GM12878 (cell line): ENCODE measurements around the gene TPCN1. TPM values are rescaled to one million over a fixed set of nuclear protein-coding genes. Genes with fewer than 3 reads are reported as not detected.

Experiments
- ATAC-seq: fragments of 200-7000 bp; cut with Tn5 transposase; 3 replicates; pipeline ENCODE4 v1.9.1; 2020; ENCODE audit warnings: mild to moderate bottlenecking, moderate library complexity
- BruUV-seq: library from RNA; stranded (reverse); fragments of 400-500 nt; replicated peaks from 2 replicates; lab custom pipeline; 2021; lab: Mats Ljungman, UMichigan
- CTCF ChIA-PET: fragments of 300-600 bp; sonication (Branson Sonifier 250); formaldehyde crosslinking; extraction: SDS; loops from one replicate; lab custom pipeline; 2021; ENCODE audit warnings: inconsistent platforms; lab: Yijun Ruan, JAX
- POLR2A ChIA-PET: fragments of 350-600 bp; formaldehyde crosslinking; extraction: SDS; loops from one replicate; lab custom pipeline; 2021; ENCODE audit warnings: inconsistent platforms; lab: Charles Lee
- RAD21 ChIA-PET: fragments of 300-600 bp; sonication (Branson Sonifier 250); formaldehyde crosslinking; loops from one replicate; lab custom pipeline; 2023; ENCODE audit warnings: antibody characterized with exemption; ENCODE audit not compliant: unreplicated experiment; lab: Charles Lee
- SMC1A ChIA-PET: fragments of 300-600 bp; sonication (Branson Sonifier 250); formaldehyde crosslinking; loops from one replicate; lab custom pipeline; 2023; ENCODE audit not compliant: unreplicated experiment, uncharacterized antibody; lab: Charles Lee
- DNase-seq: peaks from one replicate; pipeline ENCODE4 v3.0.0-alpha.2; 2011; ENCODE audit warnings: low read depth, low spot score
- FAIRE-seq: peaks from 3 replicates; lab custom pipeline; 2011; peaks lifted over from hg19 to GRCh38; lab: Jason Lieb, UNC
- H2AFZ ChIP-seq: 2 replicates; pipeline ENCODE4 v1.6.0; 2011; ENCODE audit warnings: low read depth, low read length, control low read depth; ENCODE audit not compliant: control insufficient read depth
- H3K27ac ChIP-seq: 2 replicates; pipeline ENCODE4 v1.5.1; 2011; ENCODE audit warnings: control low read depth; ENCODE audit not compliant: control insufficient read depth, insufficient read depth
- H3K27me3 ChIP-seq, 2 experiments: replicated peaks in 1 of 2; 2 replicates each; pipeline versions ENCODE4 v1.6.0 to v1.6.1; 2011; ENCODE audit warnings: low read length in 1 of 2; ENCODE audit not compliant: control insufficient read depth in 2 of 2, insufficient read depth in 2 of 2
- H3K36me3 ChIP-seq, 2 experiments: 2 replicates each; pipeline ENCODE4 v1.5.1; 2011; ENCODE audit warnings: low read length in 1 of 2; ENCODE audit not compliant: control insufficient read depth in 2 of 2, insufficient read depth in 2 of 2
- H3K4me1 ChIP-seq: 2 replicates; pipeline ENCODE4 v1.6.1; 2011; ENCODE audit warnings: mild to moderate bottlenecking, low read length, moderate library complexity, mixed read lengths; ENCODE audit not compliant: control insufficient read depth, insufficient read depth
- H3K4me2 ChIP-seq: 2 replicates; pipeline ENCODE4 v1.6.0; 2011; ENCODE audit warnings: control low read depth; ENCODE audit not compliant: control insufficient read depth, insufficient read depth
- H3K4me3 ChIP-seq: fragments of 200-600 bp; sonication (generic); 2 replicates; pipeline ENCODE4 v1.5.1; 2016
- H3K79me2 ChIP-seq: 2 replicates; pipeline ENCODE4 v1.6.0; 2011; ENCODE audit warnings: low read length; ENCODE audit not compliant: control insufficient read depth, insufficient read depth
- H3K9ac ChIP-seq: 2 replicates; pipeline ENCODE4 v1.8.0; 2011; ENCODE audit warnings: low read length, control low read depth, mixed read lengths; ENCODE audit not compliant: control insufficient read depth, insufficient read depth
- H3K9me3 ChIP-seq: replicated peaks from 3 replicates; pipeline ENCODE4 v1.5.1; 2011; ENCODE audit warnings: mild to moderate bottlenecking, low read length; ENCODE audit not compliant: control insufficient read depth, insufficient read depth
- H4K20me1 ChIP-seq: 2 replicates; pipeline ENCODE4 v1.6.0; 2011; ENCODE audit not compliant: control insufficient read depth, insufficient read depth
- BACH1 ChIP-seq: fragments of 450-650 bp; IDR thresholded peaks from 2 replicates; pipeline ENCODE4 v1.6.1; 2017; ENCODE audit warnings: mild to moderate bottlenecking, borderline replicate concordance
- CEBPZ ChIP-seq: fragments of 150-350 bp; IDR thresholded peaks from 2 replicates; pipeline ENCODE4 v1.6.1; 2016; ENCODE audit warnings: low read depth, low read length
- IRF3 ChIP-seq: fragments of 450-650 bp; IDR thresholded peaks from 2 replicates; pipeline ENCODE4 v1.6.1; 2014; ENCODE audit warnings: mild to moderate bottlenecking
- MAX ChIP-seq: IDR thresholded peaks from 2 replicates; pipeline ENCODE4 v1.6.1; 2012; ENCODE audit warnings: low read depth, low read length, improper control_type of control experiment
- NBN ChIP-seq: fragments of 450-650 bp; IDR thresholded peaks from 2 replicates; pipeline ENCODE4 v1.6.1; 2016
- NKRF ChIP-seq: fragments of 450-650 bp; conservative IDR thresholded peaks from 2 replicates; pipeline ENCODE4 v1.6.1; 2017; ENCODE audit warnings: mild to moderate bottlenecking, moderate library complexity
- POLR2AphosphoS2 ChIP-seq: IDR thresholded peaks from 2 replicates; pipeline ENCODE4 v1.6.1; 2011; ENCODE audit warnings: low read depth, mild to moderate bottlenecking, low read length, improper control_type of control experiment, moderate library complexity
- RELB ChIP-seq: fragments of 450-650 bp; IDR thresholded peaks from 2 replicates; pipeline ENCODE4 v1.6.1; 2017; ENCODE audit warnings: low read depth, mild to moderate bottlenecking, moderate library complexity
- SKIL ChIP-seq: fragments of 450-650 bp; IDR thresholded peaks from 2 replicates; pipeline ENCODE4 v1.6.1; 2017; ENCODE audit warnings: mild to moderate bottlenecking, low read depth, inconsistent platforms; ENCODE audit not compliant: poor library complexity, severe bottlenecking
- SUPT20H ChIP-seq: IDR thresholded peaks from 2 replicates; pipeline ENCODE4 v1.6.1; 2011; ENCODE audit warnings: low read depth, mild to moderate bottlenecking, low read length, moderate library complexity, borderline replicate concordance; ENCODE audit not compliant: control insufficient read depth
- ZNF384 ChIP-seq: IDR thresholded peaks from 2 replicates; pipeline ENCODE4 v1.6.1; 2012; ENCODE audit warnings: low read depth, mild to moderate bottlenecking, low read length, improper control_type of control experiment, borderline replicate concordance
- WGBS: methylation state at CpG from one replicate; pipeline ENCODE4 v1.1.6; 2016; ENCODE audit warnings: low lambda C conversion rate; ENCODE audit not compliant: insufficient replicate concordance, insufficient coverage; ENCODE audit errors: missing lambda C conversion rate; 5-methylcytosine and 5-hydroxymethylcytosine counted together
- in situ Hi-C: fragments of 300-500 bp; cut with MboI; formaldehyde crosslinking; loops from 9 replicates; pipeline ENCODE4 v1.14.3; 2018; ENCODE audit warnings: mixed read lengths
- intact Hi-C: fragments of 100-400 bp; cut with micrococcal nuclease; formaldehyde crosslinking; loops from one replicate; pipeline ENCODE4 v1.14.2; 2022; ENCODE audit not compliant: unreplicated experiment
- polyA plus RNA-seq, 11 experiments: library from polyadenylated mRNA; depleted of rRNA in 4 of 11; unstranded in 6 of 11; stranded (reverse) in 5 of 11; fragments of >200 nt; fragmentation: Nextera tagmentation in 4 of 11; fragmentation: Illumina TruSeq in 1 of 11; extraction: Ambion mirVana in 4 of 11; extraction: Trizol in 1 of 11; gene quantifications; 1 replicate in 1 of 11; 2 replicates in 10 of 11; pipeline versions ENCODE4 v1.2.1 to v1.2.3, GENCODE V29; 2011 to 2016; ENCODE audit warnings: inconsistent platforms in 2 of 11, missing spikeins in 2 of 11, low read depth in 1 of 11
- total RNA-seq, 4 experiments: library from RNA; depleted of rRNA in 3 of 4; stranded (reverse); fragments of >200 nt in 3 of 4; fragmentation: Illumina TruSeq in 1 of 4; extraction: Trizol in 1 of 4; gene quantifications; 2 replicates each; pipeline versions ENCODE4 v1.2.1 to v1.2.3, GENCODE V29; 2013 to 2021

The TPCN1 gene
- total and polyA plus RNA-seq, 10 of the 15 experiments (the other 5 are each of a cell fraction or from before 2014, with no cell fraction given): 0.79 to 30.9 (median 19.4) TPM

GRCh38 chr12:113227686-113228391 is 6.6 kb downstream of the TPCN1 start:
- SMC1A ChIA-PET: interaction anchor here (0.6 to 15.7 kb wide), 3 partner anchors 15 to 128 kb away, joined by 3 to 237 read pairs (median 32); no protein-coding TSS in a partner anchor
- POLR2A ChIA-PET: interaction anchor here (0.5 to 5.8 kb wide), 4 partner anchors 12 to 23 kb away, joined by 3 to 67 read pairs (median 22); no protein-coding TSS in a partner anchor
- Histone ChIP-seq H3K4me3 (no peak overlapping the region), H3K9me3 (no peaks in the 10 kb centered on the region), H4K20me1 (no peaks in the 10 kb centered on the region), H3K4me2 (no peak overlapping the region), H3K79me2 (peaks cover 24% of the 10 kb centered on the region), H3K27ac (peak overlapping the region; percentile 15; the same call in 1 of the 2 replicates), H3K9ac (no peak overlapping the region), H3K4me1 (peaks cover 60% of the 10 kb centered on the region), H3K36me3 (peaks cover 7 to 30% of the 10 kb centered on the region in 2 experiments), H3K27me3 (no peaks in the 10 kb centered on the region), H2AFZ (no peak overlapping the region)
- no peak for DNase-seq
- ATAC-seq: no peak
- in situ Hi-C loops (no loop called here), intact Hi-C loops (no loop called here)
- CTCF ChIA-PET: interaction anchor here (0.7 kb wide), 1 partner anchor 30 kb away, joined by 3 read pairs; no protein-coding TSS in a partner anchor
- BruUV-seq: no TSS peak
- RAD21 ChIA-PET: interaction anchor here (2.8 to 3.6 kb wide), 2 partner anchors 18 to 24 kb away, joined by 18 to 35 read pairs; no protein-coding TSS in a partner anchor
- 96% methylated on average over 5 of the region's 5 CpGs for WGBS
- FAIRE-seq: no peak
- TF ChIP-seq CEBPZ: no peak
- TF ChIP-seq SUPT20H: no peak
- TF ChIP-seq RELB: no peak
- TF ChIP-seq NBN: no peak
- no peak for TF ChIP-seq NKRF
- TF ChIP-seq POLR2AphosphoS2: no peak
- TF ChIP-seq SKIL: no peak
- TF ChIP-seq ZNF384: no peak
- no peak for TF ChIP-seq BACH1
- TF ChIP-seq IRF3: no peak
- TF ChIP-seq MAX: no peak
